Measurements from ENCODE around the gene ZFR2. TPM values are rescaled to one million over a fixed set of nuclear protein-coding genes. Genes with fewer than 3 reads are reported as not detected.

ZFR2 gene
- total RNA-seq: not detected

- Histone ChIP-seq H3K36me3 (no peaks in the 10 kb centered on the region), H3K9me3 (no peaks in the 10 kb centered on the region), H3K4me3 (no peak within 1 kb of the TSS), H3K4me1 (no peaks in the 10 kb centered on the region), H3K27ac (no peak within 1 kb of the TSS), H3K27me3 (peaks cover 44 to 55% (median 52%) of the 10 kb centered on the region in 3 donors)
- ATAC-seq (no peak), DNase-seq (no peak)
- intact Hi-C loops (cut with DNase I; ENCODE audit: low total_unique reads) (no loop called here), in situ Hi-C loops (cut with MboI; ENCODE audit: low sequenced_read_pairs in 4 of 4) (no loop called here)
- no peak for TF ChIP-seq POLR2A (IDR thresholded peaks at IDR 0.05)
- TF ChIP-seq, protein P1, sequence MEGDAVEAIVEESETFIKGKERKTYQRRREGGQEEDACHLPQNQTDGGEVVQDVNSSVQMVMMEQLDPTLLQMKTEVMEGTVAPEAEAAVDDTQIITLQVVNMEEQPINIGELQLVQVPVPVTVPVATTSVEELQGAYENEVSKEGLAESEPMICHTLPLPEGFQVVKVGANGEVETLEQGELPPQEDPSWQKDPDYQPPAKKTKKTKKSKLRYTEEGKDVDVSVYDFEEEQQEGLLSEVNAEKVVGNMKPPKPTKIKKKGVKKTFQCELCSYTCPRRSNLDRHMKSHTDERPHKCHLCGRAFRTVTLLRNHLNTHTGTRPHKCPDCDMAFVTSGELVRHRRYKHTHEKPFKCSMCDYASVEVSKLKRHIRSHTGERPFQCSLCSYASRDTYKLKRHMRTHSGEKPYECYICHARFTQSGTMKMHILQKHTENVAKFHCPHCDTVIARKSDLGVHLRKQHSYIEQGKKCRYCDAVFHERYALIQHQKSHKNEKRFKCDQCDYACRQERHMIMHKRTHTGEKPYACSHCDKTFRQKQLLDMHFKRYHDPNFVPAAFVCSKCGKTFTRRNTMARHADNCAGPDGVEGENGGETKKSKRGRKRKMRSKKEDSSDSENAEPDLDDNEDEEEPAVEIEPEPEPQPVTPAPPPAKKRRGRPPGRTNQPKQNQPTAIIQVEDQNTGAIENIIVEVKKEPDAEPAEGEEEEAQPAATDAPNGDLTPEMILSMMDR (IDR thresholded peaks at IDR 0.05 in 4 of 5, conservative IDR thresholded peaks at IDR 0.05 in 1 of 5): no peak
These were observed at the start of gene ZFR2 for GRCh38 chr19:3868770-3869456. Gene ZFR2, minus strand, starts transcription at chr19:3869038. Its CDS starts 21 bp downstream, at chr19:3869017.

- peaks cover 0 to 3% (median 0%) of the 10 kb centered on the region in 3 donors for H3K9me3 ChIP-seq
- intact Hi-C loops (cut with DNase I; ENCODE audit: low total_unique reads) (no loop called here), in situ Hi-C loops (cut with MboI; ENCODE audit: low sequenced_read_pairs in 4 of 4) (no loop called here)
- H3K27me3 ChIP-seq: no peaks in the 10 kb centered on the region
- no peak overlapping the region for H3K4me3 ChIP-seq
- no peak overlapping the region for H3K27ac ChIP-seq
- no peak for ATAC-seq
- no peaks in the 10 kb centered on the region for H3K4me1 ChIP-seq
- TF ChIP-seq, protein P1 (IDR thresholded peaks at IDR 0.05 in 4 of 5, conservative IDR thresholded peaks at IDR 0.05 in 1 of 5): no peak
- no peak for TF ChIP-seq POLR2A (IDR thresholded peaks at IDR 0.05)
- DNase-seq: no peak
- H3K36me3 ChIP-seq: no peaks in the 10 kb centered on the region
These were observed 47.2 kb upstream of the ZFR2 start for GRCh38 chr19:3916033-3916432.

DNA sequence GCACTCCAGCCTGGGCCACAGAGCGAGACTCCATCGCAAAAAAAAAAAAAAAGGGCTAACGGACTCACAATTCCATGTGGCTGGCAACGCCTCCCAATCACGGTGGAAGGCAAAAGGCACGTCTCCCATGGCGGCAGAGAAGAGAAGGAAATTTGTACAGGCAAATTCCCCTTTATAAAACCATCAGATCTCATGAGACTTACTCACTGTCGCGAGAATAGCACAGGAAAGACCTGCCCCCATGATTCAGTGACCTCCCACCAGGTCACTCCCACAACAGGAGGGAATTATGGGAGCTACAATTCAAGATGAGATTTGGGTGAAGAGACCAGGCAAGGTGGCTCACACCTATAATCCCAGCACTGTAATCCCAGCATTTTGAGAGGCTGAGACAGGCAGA, 45.4 kb upstream of the ZFR2 start:
- Histone ChIP-seq H3K27me3 (no peaks in the 10 kb centered on the region), H3K27ac (no peak overlapping the region), H3K36me3 (no peaks in the 10 kb centered on the region), H3K4me1 (no peaks in the 10 kb centered on the region), H3K4me3 (no peak overlapping the region), H3K9me3 (no peaks in the 10 kb centered on the region)
- intact Hi-C loops (cut with DNase I; ENCODE audit: low total_unique reads) (no loop called here), in situ Hi-C loops (cut with MboI; ENCODE audit: low sequenced_read_pairs in 4 of 4) (no loop called here)
- TF ChIP-seq, protein P1 (IDR thresholded peaks at IDR 0.05 in 4 of 5, conservative IDR thresholded peaks at IDR 0.05 in 1 of 5): no peak
- no peak for TF ChIP-seq POLR2A (IDR thresholded peaks at IDR 0.05)
- ATAC-seq: no peak
- DNase-seq: no peak

DNA sequence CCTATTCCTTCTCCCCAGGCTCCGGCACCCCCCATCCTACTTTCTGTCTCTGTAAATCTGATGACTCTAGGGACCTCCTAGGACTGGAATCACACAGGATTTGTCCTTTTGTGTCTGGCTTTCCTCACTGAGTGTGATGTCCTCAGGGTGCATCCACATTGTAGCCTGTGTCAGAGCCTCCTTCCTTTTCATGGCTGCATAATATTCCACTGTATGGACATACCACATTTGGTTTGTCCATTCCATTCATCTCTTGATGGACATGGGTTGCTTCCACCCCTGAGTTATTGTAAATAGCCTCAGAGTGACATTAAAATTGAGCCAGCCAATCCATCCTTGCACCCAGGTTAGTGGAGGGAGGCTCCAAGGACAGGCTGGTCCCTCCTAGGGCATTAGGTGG, 41.3 kb upstream of the ZFR2 start:
- Histone ChIP-seq H3K4me3 (no peak overlapping the region), H3K27ac (no peak overlapping the region), H3K9me3 (no peaks in the 10 kb centered on the region), H3K36me3 (no peaks in the 10 kb centered on the region), H3K27me3 (no peaks in the 10 kb centered on the region), H3K4me1 (no peaks in the 10 kb centered on the region)
- intact Hi-C loops (cut with DNase I; ENCODE audit: low total_unique reads): no loop called here
- no peak for TF ChIP-seq POLR2A (IDR thresholded peaks at IDR 0.05)
- TF ChIP-seq, protein P1 (IDR thresholded peaks at IDR 0.05 in 4 of 5, conservative IDR thresholded peaks at IDR 0.05 in 1 of 5): no peak
- in situ Hi-C loops (cut with MboI; ENCODE audit: low sequenced_read_pairs in 4 of 4): no loop called here
- no peak for DNase-seq
- no peak for ATAC-seq
